K562 (cell line): Measurements from ENCODE around the gene MAPK1IP1L. TPM values are rescaled to one million over a fixed set of nuclear protein-coding genes. Genes with fewer than 3 reads are reported as not detected.

Experiments used
- ATAC-seq: fragments of 200-7000 bp; cut with Tn5 transposase; 3 replicates; pipeline ENCODE4 v1.9.1; 2020; ENCODE audit warnings: moderate library complexity
- BruUV-seq: library from RNA; stranded (reverse); fragments of 400-500 nt; replicated peaks from 2 replicates; lab custom pipeline; 2021; lab: Mats Ljungman, UMichigan
- CTCF ChIA-PET: fragments of 300-600 bp; formaldehyde crosslinking; extraction: SDS; loops from one replicate; lab custom pipeline; 2021; ENCODE audit warnings: low intra/inter-chr PET ratio; lab: Yijun Ruan, JAX
- POLR2A ChIA-PET: fragments of 300-600, 350-650 bp; sonication (Branson Sonifier 250); formaldehyde crosslinking; extraction: SDS; loops from one replicate; lab custom pipeline; 2021; ENCODE audit warnings: antibody characterized with exemption, inconsistent platforms; lab: Yijun Ruan, JAX
- DNase-seq, 4 experiments: peaks; one replicate each; pipeline versions ENCODE4 v3.0.0 to v3.0.0-alpha.2; 2011 to 2018; ENCODE audit warnings: low spot score in 3 of 4, mixed read lengths in 3 of 4; ENCODE audit errors: extremely low read depth in 1 of 4
- FAIRE-seq: peaks from 2 replicates; lab custom pipeline; 2011; peaks lifted over from hg19 to GRCh38; lab: Jason Lieb, UNC
- H2AFZ ChIP-seq: 2 replicates; pipeline ENCODE4 v1.6.0; 2011; ENCODE audit warnings: low read depth, low read length, control low read depth, inconsistent platforms
- H3K27ac ChIP-seq: fragments of 200-600 bp; 3 replicates; pipeline ENCODE4 v1.8.0; 2011; ENCODE audit warnings: low read depth, mild to moderate bottlenecking, control low read depth, inconsistent platforms, low read length, moderate library complexity, mixed read lengths; ENCODE audit errors: extremely low read depth
- H3K27me3 ChIP-seq, 2 experiments: fragments of 300-600 bp in 1 of 2; 2 replicates in 1 of 2; 3 replicates in 1 of 2; pipeline versions ENCODE4 v1.6.0 to v1.8.0; 2011; ENCODE audit warnings: inconsistent platforms in 2 of 2, low read length in 2 of 2, mild to moderate bottlenecking in 1 of 2, mixed read lengths in 1 of 2, moderate library complexity in 1 of 2; ENCODE audit not compliant: control insufficient read depth in 2 of 2, insufficient read depth in 2 of 2
- H3K36me3 ChIP-seq: fragments of 300-600 bp; 3 replicates; pipeline ENCODE4 v1.8.0; 2011; ENCODE audit warnings: mild to moderate bottlenecking, low read length, inconsistent platforms; ENCODE audit not compliant: control insufficient read depth, insufficient read depth
- H3K4me1 ChIP-seq, 2 experiments: fragments of 200-600 bp in 1 of 2; replicated peaks in 1 of 2; 2 replicates in 1 of 2; 3 replicates in 1 of 2; pipeline versions ENCODE4 v1.5.1 to v1.8.0; 2011; ENCODE audit warnings: inconsistent platforms in 2 of 2, low read length in 2 of 2, mild to moderate bottlenecking in 1 of 2, mixed read lengths in 1 of 2, moderate library complexity in 1 of 2; ENCODE audit not compliant: control insufficient read depth in 2 of 2, insufficient read depth in 2 of 2
- H3K4me2 ChIP-seq: 2 replicates; pipeline ENCODE4 v1.6.1; 2011; ENCODE audit warnings: low read length, control low read depth, inconsistent platforms, mixed read lengths; ENCODE audit not compliant: insufficient read depth
- H3K4me3 ChIP-seq: fragments of 200-600 bp; sonication (generic), shearing (Covaris generic); 2 replicates; pipeline ENCODE4 v1.5.1; 2016; ENCODE audit warnings: control low read depth, inconsistent platforms
- H3K79me2 ChIP-seq: fragments of 200-600 bp; 3 replicates; pipeline ENCODE4 v1.8.0; 2011; ENCODE audit warnings: low read length, inconsistent platforms; ENCODE audit not compliant: control insufficient read depth, insufficient read depth
- H3K9ac ChIP-seq, 2 experiments: 2 replicates each; pipeline versions ENCODE4 v1.6.0 to v1.6.1; 2011; ENCODE audit warnings: low read depth in 2 of 2, low read length in 2 of 2, control low read depth in 1 of 2, inconsistent platforms in 1 of 2, mild to moderate bottlenecking in 1 of 2, mixed read lengths in 1 of 2; ENCODE audit not compliant: insufficient read depth in 1 of 2
- H3K9me1 ChIP-seq: one replicate; pipeline ENCODE4 v1.6.0; 2011; ENCODE audit warnings: inconsistent platforms, mild to moderate bottlenecking, low read length, moderate library complexity; ENCODE audit not compliant: control insufficient read depth, insufficient read depth
- H3K9me3 ChIP-seq: replicated peaks from 2 replicates; pipeline ENCODE4 v1.5.1; 2011; ENCODE audit warnings: low read depth, low read length, inconsistent platforms; ENCODE audit not compliant: control insufficient read depth, insufficient read depth
- H4K20me1 ChIP-seq: replicated peaks from 2 replicates; pipeline ENCODE4 v1.6.1; 2011; ENCODE audit warnings: low read length, inconsistent platforms, mixed read lengths; ENCODE audit not compliant: control insufficient read depth, insufficient read depth
- E4F1 ChIP-seq: fragments of 250-450 bp; sonication (Bioruptor Pico); IDR thresholded peaks from 2 replicates; pipeline ENCODE4 v1.5.0; 2021; ENCODE audit warnings: mild to moderate bottlenecking, borderline replicate concordance
- GABPB1 ChIP-seq: sonication (generic); formaldehyde crosslinking; IDR thresholded peaks from 2 replicates; pipeline ENCODE4 v1.8.0; 2022; ENCODE audit warnings: mild to moderate bottlenecking, missing genetic modification reagents
- HDAC2 ChIP-seq: fragments of 450-650 bp; IDR thresholded peaks from 2 replicates; pipeline ENCODE4 v1.6.1; 2016; ENCODE audit warnings: mild to moderate bottlenecking
- NFATC3 ChIP-seq: fragments of 450-650 bp; IDR thresholded peaks from 2 replicates; pipeline ENCODE4 v1.6.1; 2017; ENCODE audit warnings: mild to moderate bottlenecking
- POLR2G ChIP-seq: fragments of 200-400 bp; formaldehyde crosslinking; IDR thresholded peaks from 2 replicates; pipeline ENCODE4 v1.6.1; 2017; ENCODE audit warnings: low read depth, mild to moderate bottlenecking, antibody characterized with exemption, low read length, moderate library complexity
- PREB ChIP-seq: sonication (generic); formaldehyde crosslinking; IDR thresholded peaks from 2 replicates; pipeline ENCODE4 v1.8.1; 2023; ENCODE audit warnings: mild to moderate bottlenecking, missing genetic modification reagents
- SETDB1 ChIP-seq: IDR thresholded peaks from one replicate; pipeline ENCODE4 v1.6.1; 2012; ENCODE audit warnings: low read length, control low read depth, inconsistent platforms
- SRSF3 ChIP-seq: fragments of 200-400 bp; formaldehyde crosslinking; IDR thresholded peaks from 2 replicates; pipeline ENCODE4 v1.6.1; 2016; ENCODE audit warnings: mild to moderate bottlenecking, low read length, moderate library complexity; ENCODE audit not compliant: insufficient read depth
- STAG1 ChIP-seq: sonication (generic); formaldehyde crosslinking; IDR thresholded peaks from 2 replicates; pipeline ENCODE4 v1.5.0; 2020; ENCODE audit warnings: missing genetic modification reagents, borderline replicate concordance
- TFAM ChIP-seq: fragments of 250-450 bp; sonication (Bioruptor Pico); conservative IDR thresholded peaks from 2 replicates; pipeline ENCODE4 v1.5.0; 2021; ENCODE audit warnings: mild to moderate bottlenecking, moderate library complexity
- XRCC4 ChIP-seq: IDR thresholded peaks from one replicate; pipeline ENCODE4 v1.6.1; 2011; ENCODE audit not compliant: insufficient read depth, insufficient read length; ENCODE audit errors: extremely low read depth
- ZNF121 ChIP-seq: sonication (generic); formaldehyde crosslinking; conservative IDR thresholded peaks from 2 replicates; pipeline ENCODE4 v1.8.0; 2022; ENCODE audit warnings: missing genetic modification reagents
- ZNF232 ChIP-seq: sonication (generic); formaldehyde crosslinking; IDR thresholded peaks from 2 replicates; pipeline ENCODE4 v1.8.0; 2022; ENCODE audit warnings: mild to moderate bottlenecking, missing genetic modification reagents
- ZNF518B ChIP-seq: fragments of 250-450 bp; sonication (Bioruptor Pico); IDR thresholded peaks from 2 replicates; pipeline ENCODE4 v1.5.0; 2021; ENCODE audit warnings: mild to moderate bottlenecking, moderate library complexity
- ZNF589 ChIP-seq: fragments of 200-800 bp; sonication (Bioruptor generic); IDR thresholded peaks from 2 replicates; pipeline ENCODE4 v1.6.1; 2016; ENCODE audit warnings: low read depth, missing genetic modification characterization, missing compliant biosample characterization
- WGBS: fragments of 100-300 bp; shearing (Covaris generic); methylation state at CpG from one replicate; pipeline ENCODE4 v1.1.6; 2016; ENCODE audit warnings: low coverage, mixed read lengths; ENCODE audit not compliant: insufficient coverage; ENCODE audit errors: missing lambda C conversion rate; 5-methylcytosine and 5-hydroxymethylcytosine counted together
- in situ Hi-C: fragments of 300-500 bp; cut with MboI; formaldehyde crosslinking; loops from 4 replicates; pipeline ENCODE4 v1.15.0; 2018; ENCODE audit warnings: inconsistent platforms, mixed read lengths
- intact Hi-C: fragments of 100-400 bp; cut with micrococcal nuclease; formaldehyde crosslinking; loops from 2 replicates; pipeline ENCODE4 v1.14.2; 2022
- polyA plus RNA-seq, 8 experiments: library from polyadenylated mRNA; depleted of rRNA in 4 of 8; stranded (reverse) in 5 of 8; unstranded in 3 of 8; fragments of >200 nt; fragmentation: Nextera tagmentation in 2 of 8; fragmentation: Illumina TruSeq in 1 of 8; extraction: Ambion mirVana in 2 of 8; extraction: Trizol in 1 of 8; gene quantifications; 2 replicates each; pipeline versions ENCODE4 v1.2.1 to v1.2.3, GENCODE V29; 2011 to 2014; ENCODE audit warnings: inconsistent platforms in 1 of 8, missing spikeins in 1 of 8
- total RNA-seq, 7 experiments: library from RNA; depleted of rRNA in 6 of 7; stranded (reverse); fragments of >200 nt in 6 of 7; fragmentation: Illumina TruSeq in 2 of 7; extraction: Trizol in 2 of 7; gene quantifications; 2 replicates each; pipeline versions ENCODE4 v1.2.1 to v1.2.3, GENCODE V29; 2011 to 2021; ENCODE audit warnings: low replicate concordance in 1 of 7

MAPK1IP1L gene
- total and polyA plus RNA-seq, 9 of the 15 experiments (the other 6 are each of a cell fraction or from before 2014, with no cell fraction given) = 32.7 to 99.4 (median 49.8) TPM

- FAIRE-seq = no peak
- TF ChIP-seq NFATC3 (no peak), ZNF121 (CRISPR knock-in tag) (no peak), E4F1 (CRISPR knock-in tag) (no peak), SRSF3 (no peak), GABPB1 (CRISPR knock-in tag) (no peak), STAG1 (CRISPR knock-in tag) (no peak), TFAM (CRISPR knock-in tag) (no peak), HDAC2 (no peak), XRCC4 (no peak), SETDB1 (no peak), ZNF589 (no peak), ZNF232 (CRISPR knock-in tag) (no peak), PREB (CRISPR knock-in tag) (no peak), POLR2G (no peak), ZNF518B (CRISPR knock-in tag) (no peak)
These were observed 26.0 kb downstream of the MAPK1IP1L start for GRCh38 chr14:55077170-55078151.

More at GRCh38 chr14:55077170-55078151, 26.0 kb downstream of the MAPK1IP1L start:
- Histone ChIP-seq H3K79me2 (no peaks in the 10 kb centered on the region), H3K27ac (no peak overlapping the region), H4K20me1 (no peaks in the 10 kb centered on the region), H3K9me3 (no peaks in the 10 kb centered on the region), H3K4me2 (no peak overlapping the region), H2AFZ (peak overlapping the region; percentile 55), H3K4me1 (peaks cover 4 to 10% of the 10 kb centered on the region in 2 experiments; a peak in 1 of 5 replicates), H3K36me3 (no peaks in the 10 kb centered on the region), H3K27me3 (no peaks in the 10 kb centered on the region), H3K4me3 (no peak overlapping the region), H3K9me1 (no peaks in the 10 kb centered on the region), H3K9ac (no peak overlapping the region)
- WGBS = 55% methylated on average over 16 of the region's 17 CpGs
- ChIA-PET CTCF (no interaction called here), POLR2A (interaction anchor here (0.6 to 1.5 kb wide), 6 partner anchors 9 to 29 kb away, joined by 3 to 4 read pairs (median 3); no protein-coding TSS in a partner anchor)
- no peak for ATAC-seq
- in situ Hi-C loops (no loop called here), intact Hi-C loops (no loop called here)
- DNase-seq = no peak
- BruUV-seq = no TSS peak
